HCT116 (cell line): ENCODE measurements around the gene HSPA9. TPM values are rescaled to one million over a fixed set of nuclear protein-coding genes. Genes with fewer than 3 reads are reported as not detected.

Experiments used
- ATAC-seq: fragments of 200-7000 bp; cut with Tn5 transposase; 2 replicates; pipeline ENCODE4 v1.9.1; 2020; ENCODE audit warnings: mild to moderate bottlenecking, moderate library complexity
- BruUV-seq: library from RNA; stranded (reverse); fragments of 400-500 nt; replicated peaks from 2 replicates; lab custom pipeline; 2021; lab: Mats Ljungman, UMichigan
- CTCF ChIA-PET: fragments of 300-600 bp; sonication (Branson Sonifier 250); formaldehyde crosslinking; loops from one replicate; lab custom pipeline; 2021; ENCODE audit warnings: antibody characterized with exemption; lab: Charles Lee
- POLR2A ChIA-PET: fragments of 300-600, 350-600 bp; sonication (Branson Sonifier 250); formaldehyde crosslinking; loops from one replicate; lab custom pipeline; 2021; ENCODE audit warnings: antibody characterized with exemption; lab: Charles Lee
- RAD21 ChIA-PET, 2 experiments: fragments of 300-600 bp; sonication (Branson Sonifier 250); formaldehyde crosslinking; loops; one replicate each; lab custom pipeline; 2023; ENCODE audit warnings: low total read pairs in 2 of 2; ENCODE audit not compliant: uncharacterized antibody in 2 of 2, unreplicated experiment in 2 of 2, low non-redundant PET in 1 of 2; lab: Charles Lee
- DNase-seq: peaks from one replicate; pipeline ENCODE4 v3.0.0-alpha.2; 2010; ENCODE audit warnings: low read depth, low spot score
- H2AFZ ChIP-seq: fragments of 200-600 bp; shearing (Covaris generic), sonication (generic); 2 replicates; pipeline ENCODE4 v1.6.1; 2017; ENCODE audit warnings: low read depth, mixed run types, mixed read lengths, antibody characterized with exemption, low read length; ENCODE audit not compliant: poor library complexity, severe bottlenecking
- H3K27ac ChIP-seq: 2 replicates; pipeline ENCODE4 v1.5.1; 2012; ENCODE audit warnings: low read depth, low read length
- H3K27me3 ChIP-seq: fragments of 200-600 bp; sonication (generic); 2 replicates; pipeline ENCODE4 v1.6.1; 2016; ENCODE audit warnings: mixed run types, low read length, mixed read lengths; ENCODE audit not compliant: insufficient read depth
- H3K36me3 ChIP-seq, 2 experiments: fragments of 200-500 bp in 1 of 2; fragments of 200-600 bp in 1 of 2; sonication (Bioruptor generic) in 1 of 2; sonication (generic) in 1 of 2; 2 replicates each; pipeline versions ENCODE4 v1.5.1 to v1.6.1; 2014 to 2016; ENCODE audit warnings: low read length in 2 of 2, inconsistent platforms in 1 of 2, mixed read lengths in 1 of 2, mixed run types in 1 of 2; ENCODE audit not compliant: insufficient read depth in 2 of 2, control insufficient read depth in 1 of 2
- H3K4me1 ChIP-seq, 2 experiments: fragments of 200-600 bp in 1 of 2; sonication (generic) in 1 of 2; 2 replicates each; pipeline versions ENCODE4 v1.5.1 to v1.6.1; 2012 to 2017; ENCODE audit warnings: low read length in 2 of 2, inconsistent platforms in 1 of 2, mild to moderate bottlenecking in 1 of 2, mixed read lengths in 1 of 2, mixed run types in 1 of 2, moderate library complexity in 1 of 2; ENCODE audit not compliant: insufficient read depth in 2 of 2, control insufficient read depth in 1 of 2
- H3K4me2 ChIP-seq: fragments of 200-600 bp; sonication (generic); 2 replicates; pipeline ENCODE4 v1.6.1; 2017; ENCODE audit warnings: mixed run types, low read length, mixed read lengths
- H3K4me3 ChIP-seq, 2 experiments: fragments of 200-600 bp in 1 of 2; sonication (generic) in 1 of 2; replicated peaks in 1 of 2; 2 replicates each; pipeline ENCODE4 v1.5.1; 2011 to 2016; ENCODE audit warnings: low read length in 2 of 2, control low read depth in 1 of 2, low read depth in 1 of 2, mild to moderate bottlenecking in 1 of 2, mixed read lengths in 1 of 2, mixed run types in 1 of 2
- H3K79me2 ChIP-seq: fragments of 200-600 bp; sonication (generic); 2 replicates; pipeline ENCODE4 v1.6.1; 2017; ENCODE audit warnings: mild to moderate bottlenecking, mixed run types, low read length, moderate library complexity, mixed read lengths; ENCODE audit not compliant: insufficient read depth
- H3K9ac ChIP-seq: fragments of 200-600 bp; sonication (generic); 2 replicates; pipeline ENCODE4 v1.6.1; 2016; ENCODE audit warnings: low read length, mixed read lengths
- H3K9me2 ChIP-seq: fragments of 200-600 bp; sonication (generic), shearing (Covaris generic); 2 replicates; pipeline ENCODE4 v1.6.1; 2017; ENCODE audit warnings: mixed run types, mild to moderate bottlenecking, moderate library complexity; ENCODE audit not compliant: insufficient read depth
- H3K9me3 ChIP-seq, 2 experiments: fragments of 200-500 bp in 1 of 2; fragments of 200-600 bp in 1 of 2; sonication (Bioruptor generic) in 1 of 2; sonication (generic) in 1 of 2; 2 replicates each; pipeline ENCODE4 v1.6.1; 2014 to 2017; ENCODE audit warnings: low read length in 2 of 2, mixed read lengths in 2 of 2, inconsistent platforms in 1 of 2, low read depth in 1 of 2, mild to moderate bottlenecking in 1 of 2, mixed run types in 1 of 2, moderate library complexity in 1 of 2; ENCODE audit not compliant: control insufficient read depth in 1 of 2, insufficient read depth in 1 of 2
- H4K20me1 ChIP-seq: fragments of 200-600 bp; sonication (generic), shearing (Covaris generic); 2 replicates; pipeline ENCODE4 v1.6.1; 2017; ENCODE audit warnings: mixed run types, mild to moderate bottlenecking, moderate library complexity; ENCODE audit not compliant: insufficient read depth
- ELF1 ChIP-seq: IDR thresholded peaks from 2 replicates; pipeline ENCODE4 v1.6.1; 2012; ENCODE audit warnings: low read depth, borderline replicate concordance
- FOSL1 ChIP-seq: IDR thresholded peaks from 2 replicates; pipeline ENCODE4 v1.6.1; 2012; ENCODE audit warnings: low read depth
- SP1 ChIP-seq: IDR thresholded peaks from 2 replicates; pipeline ENCODE4 v1.6.1; 2012; ENCODE audit warnings: low read depth
- SRF ChIP-seq: IDR thresholded peaks from 2 replicates; pipeline ENCODE4 v1.6.1; 2012; ENCODE audit warnings: low read depth
- ZFX ChIP-seq: fragments of 450-650 bp; IDR thresholded peaks from 2 replicates; pipeline ENCODE4 v1.6.1; 2017
- ZNF274 ChIP-seq: fragments of 200-500 bp; sonication (Bioruptor generic); IDR thresholded peaks from 2 replicates; pipeline ENCODE4 v1.6.1; 2014; ENCODE audit warnings: mild to moderate bottlenecking, low read depth, low read length, inconsistent platforms
- intact Hi-C: fragments of 100-400 bp; cut with micrococcal nuclease; formaldehyde crosslinking; loops from 2 replicates; pipeline ENCODE4 v1.10.0; 2022
- total RNA-seq: library from RNA; stranded (reverse); gene quantifications from one replicate; pipeline ENCODE4 v1.2.1, GENCODE V29; 2021; ENCODE audit not compliant: unreplicated experiment
- TF ChIP-seq, protein P1 (sequence below): IDR thresholded peaks from 2 replicates; pipeline ENCODE4 v1.6.1; 2012; ENCODE audit warnings: low read depth
- TF ChIP-seq, protein P2 (sequence below): IDR thresholded peaks from 2 replicates; pipeline ENCODE4 v1.6.1; 2012

Gene HSPA9
- total RNA-seq, 1 experiment from 2014 or later, result 486 TPM

DNA sequence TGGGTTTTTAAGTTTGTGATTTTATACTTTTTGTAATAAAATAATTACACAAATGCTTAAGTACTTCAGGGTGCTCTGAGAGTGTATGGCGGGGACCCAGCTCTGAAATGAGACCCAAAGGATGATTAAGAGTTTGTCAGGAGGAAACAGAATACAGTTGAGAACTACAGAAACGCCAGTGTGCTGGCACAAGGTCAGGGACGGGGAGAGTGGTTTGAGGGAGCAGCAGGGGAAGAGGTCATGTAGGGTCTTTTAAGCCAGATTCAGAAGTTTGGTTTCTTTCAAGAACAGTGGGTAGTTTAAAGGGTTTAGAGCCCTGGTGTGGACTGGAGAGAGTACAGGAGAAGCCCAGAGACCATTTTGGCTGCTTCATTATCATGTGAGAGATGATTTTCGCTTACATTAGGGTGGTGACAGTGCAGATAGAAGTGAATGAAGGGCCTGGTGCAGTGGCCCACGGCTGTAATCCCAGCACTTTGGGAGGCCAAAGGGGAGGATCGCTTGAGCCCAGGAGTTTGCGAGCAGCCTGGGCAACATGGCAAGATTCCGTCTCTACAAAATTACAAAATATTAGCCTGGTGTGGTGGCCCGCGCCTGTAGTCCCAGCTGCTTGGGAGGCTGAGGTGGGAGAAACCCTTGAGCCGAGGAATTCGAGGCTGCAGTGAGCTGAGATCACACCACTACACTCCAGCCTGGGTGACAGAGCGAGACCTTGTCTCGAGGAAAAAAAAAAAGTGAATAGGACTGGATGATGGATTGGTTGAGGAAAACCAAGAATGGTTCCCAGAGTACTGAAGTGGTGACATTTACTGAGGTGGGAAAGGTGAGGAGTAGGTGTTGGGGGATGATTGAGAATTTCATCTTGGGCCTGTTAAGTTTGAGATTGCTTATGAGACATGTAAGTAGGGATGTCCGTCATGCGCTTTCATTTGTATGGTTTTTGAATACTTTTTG, 30.7 kb downstream of the HSPA9 start:
- H3K4me3 ChIP-seq, result peak overlapping the region; percentile 84 to 97

More for the DNA sequence above, 30.7 kb downstream of the HSPA9 start:
- Histone ChIP-seq H3K4me2 (peak overlapping the region; percentile 87), H3K9me2 (no peaks in the 10 kb centered on the region), H2AFZ (no peak overlapping the region), H3K79me2 (peaks cover 95% of the 10 kb centered on the region), H3K9me3 (no peaks in the 10 kb centered on the region), H4K20me1 (peaks cover 20% of the 10 kb centered on the region; the same call in 1 of the 2 replicates), H3K27ac (peak overlapping the region; percentile 74), H3K36me3 (peaks cover 5 to 27% of the 10 kb centered on the region in 2 experiments; a peak in 3 of 4 replicates), H3K4me1 (peaks cover 19 to 41% of the 10 kb centered on the region in 2 experiments; a peak in 3 of 4 replicates), H3K9ac (peak overlapping the region; percentile 91), H3K27me3 (no peaks in the 10 kb centered on the region)
- POLR2A ChIA-PET, result interaction anchor here (0.6 to 1.5 kb wide), 4 partner anchors 10 to 230 kb away, joined by 3 to 4 read pairs (median 3); no protein-coding TSS in a partner anchor
- RAD21 ChIA-PET, result no interaction called here
- CTCF ChIA-PET, result no interaction called here
- BruUV-seq, result no TSS peak
- ATAC-seq (no peak), DNase-seq (no peak)
- intact Hi-C loops, result loop anchor here (10.0 kb wide), 1 partner anchor 360 kb away; no protein-coding TSS in a partner anchor
- TF ChIP-seq FOSL1 (no peak), SRF (no peak), ELF1 (no peak), SP1 (no peak), ZFX (no peak), ZNF274 (no peak)
- TF ChIP-seq, protein P1, sequence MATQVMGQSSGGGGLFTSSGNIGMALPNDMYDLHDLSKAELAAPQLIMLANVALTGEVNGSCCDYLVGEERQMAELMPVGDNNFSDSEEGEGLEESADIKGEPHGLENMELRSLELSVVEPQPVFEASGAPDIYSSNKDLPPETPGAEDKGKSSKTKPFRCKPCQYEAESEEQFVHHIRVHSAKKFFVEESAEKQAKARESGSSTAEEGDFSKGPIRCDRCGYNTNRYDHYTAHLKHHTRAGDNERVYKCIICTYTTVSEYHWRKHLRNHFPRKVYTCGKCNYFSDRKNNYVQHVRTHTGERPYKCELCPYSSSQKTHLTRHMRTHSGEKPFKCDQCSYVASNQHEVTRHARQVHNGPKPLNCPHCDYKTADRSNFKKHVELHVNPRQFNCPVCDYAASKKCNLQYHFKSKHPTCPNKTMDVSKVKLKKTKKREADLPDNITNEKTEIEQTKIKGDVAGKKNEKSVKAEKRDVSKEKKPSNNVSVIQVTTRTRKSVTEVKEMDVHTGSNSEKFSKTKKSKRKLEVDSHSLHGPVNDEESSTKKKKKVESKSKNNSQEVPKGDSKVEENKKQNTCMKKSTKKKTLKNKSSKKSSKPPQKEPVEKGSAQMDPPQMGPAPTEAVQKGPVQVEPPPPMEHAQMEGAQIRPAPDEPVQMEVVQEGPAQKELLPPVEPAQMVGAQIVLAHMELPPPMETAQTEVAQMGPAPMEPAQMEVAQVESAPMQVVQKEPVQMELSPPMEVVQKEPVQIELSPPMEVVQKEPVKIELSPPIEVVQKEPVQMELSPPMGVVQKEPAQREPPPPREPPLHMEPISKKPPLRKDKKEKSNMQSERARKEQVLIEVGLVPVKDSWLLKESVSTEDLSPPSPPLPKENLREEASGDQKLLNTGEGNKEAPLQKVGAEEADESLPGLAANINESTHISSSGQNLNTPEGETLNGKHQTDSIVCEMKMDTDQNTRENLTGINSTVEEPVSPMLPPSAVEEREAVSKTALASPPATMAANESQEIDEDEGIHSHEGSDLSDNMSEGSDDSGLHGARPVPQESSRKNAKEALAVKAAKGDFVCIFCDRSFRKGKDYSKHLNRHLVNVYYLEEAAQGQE, result no peak
- TF ChIP-seq, protein P2, sequence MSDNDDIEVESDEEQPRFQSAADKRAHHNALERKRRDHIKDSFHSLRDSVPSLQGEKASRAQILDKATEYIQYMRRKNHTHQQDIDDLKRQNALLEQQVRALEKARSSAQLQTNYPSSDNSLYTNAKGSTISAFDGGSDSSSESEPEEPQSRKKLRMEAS, result no peak
